K562 (cell line): Measurements from ENCODE around the gene UBE2O. TPM values are rescaled to one million over a fixed set of nuclear protein-coding genes. Genes with fewer than 3 reads are reported as not detected.

ENCODE experiments used
- ADNP ChIP-seq: fragments of 200-800 bp; sonication (Bioruptor generic); IDR thresholded peaks from 2 replicates; pipeline ENCODE4 v1.6.1; 2016; ENCODE audit warnings: missing genetic modification characterization, missing compliant biosample characterization
- ARID4B ChIP-seq: sonication (generic); formaldehyde crosslinking; IDR thresholded peaks from 2 replicates; pipeline ENCODE4 v1.8.0; 2022; ENCODE audit warnings: mild to moderate bottlenecking, missing genetic modification reagents
- BHLHE40 ChIP-seq: IDR thresholded peaks from 2 replicates; pipeline ENCODE4 v1.6.1; 2011; ENCODE audit warnings: low read length, improper control_type of control experiment
- C11orf30 ChIP-seq: fragments of 450-650 bp; IDR thresholded peaks from 2 replicates; pipeline ENCODE4 v1.6.1; 2016; ENCODE audit warnings: low read depth, mild to moderate bottlenecking
- CBFB ChIP-seq: sonication (generic); formaldehyde crosslinking; IDR thresholded peaks from 2 replicates; pipeline ENCODE4 v1.4.0; 2020; ENCODE audit warnings: mild to moderate bottlenecking, missing genetic modification reagents
- CBX3 ChIP-seq, 2 experiments: IDR thresholded peaks; 1 replicate in 1 of 2; 2 replicates in 1 of 2; pipeline ENCODE4 v1.6.1; 2012; ENCODE audit warnings: inconsistent platforms in 2 of 2, low read length in 2 of 2, borderline replicate concordance in 1 of 2, control low read depth in 1 of 2
- GATAD2A ChIP-seq: fragments of 450-650 bp; IDR thresholded peaks from 2 replicates; pipeline ENCODE4 v1.6.1; 2017
- KDM5B ChIP-seq: fragments of 200-600 bp; sonication (generic); IDR thresholded peaks from 2 replicates; pipeline ENCODE4 v1.6.1; 2012; ENCODE audit warnings: low read depth, mild to moderate bottlenecking, moderate library complexity, low read length, control low read depth, inconsistent platforms; ENCODE audit not compliant: insufficient replicate concordance
- LARP7 ChIP-seq: fragments of 450-650 bp; IDR thresholded peaks from 2 replicates; pipeline ENCODE4 v1.6.1; 2016
- MAFF ChIP-seq: IDR thresholded peaks from 2 replicates; pipeline ENCODE4 v1.6.1; 2012; ENCODE audit warnings: low read length, improper control_type of control experiment
- MECOM ChIP-seq: fragments of 250-450 bp; sonication (Bioruptor Pico); IDR thresholded peaks from 2 replicates; pipeline ENCODE4 v1.8.0; 2022; ENCODE audit warnings: inconsistent platforms
- PHF21A ChIP-seq: fragments of 450-650 bp; IDR thresholded peaks from 2 replicates; pipeline ENCODE4 v1.6.1; 2017; ENCODE audit warnings: low read depth, borderline replicate concordance
- PTBP1 ChIP-seq: fragments of 200-400 bp; formaldehyde crosslinking; IDR thresholded peaks from 2 replicates; pipeline ENCODE4 v1.6.1; 2017; ENCODE audit warnings: low read depth, low read length
- RAD51 ChIP-seq: fragments of 450-650 bp; IDR thresholded peaks from 2 replicates; pipeline ENCODE4 v1.7.1; 2016; ENCODE audit warnings: low read depth, mild to moderate bottlenecking, borderline replicate concordance
- RBM25 ChIP-seq: fragments of 200-400 bp; formaldehyde crosslinking; IDR thresholded peaks from 2 replicates; pipeline ENCODE4 v1.6.1; 2018; ENCODE audit warnings: low read length, low read depth, moderate library complexity; ENCODE audit not compliant: severe bottlenecking
- SMC3 ChIP-seq: conservative IDR thresholded peaks from 2 replicates; pipeline ENCODE4 v1.6.1; 2011; ENCODE audit warnings: low read depth, low read length, improper control_type of control experiment; ENCODE audit not compliant: insufficient read depth
- TAL1 ChIP-seq: fragments of 450-650 bp; IDR thresholded peaks from 2 replicates; pipeline ENCODE4 v1.6.1; 2016; ENCODE audit warnings: mild to moderate bottlenecking
- TCF7L2 ChIP-seq: fragments of 150-350 bp; IDR thresholded peaks from 2 replicates; pipeline ENCODE4 v1.6.1; 2016; ENCODE audit warnings: low read depth, mild to moderate bottlenecking, low read length, moderate library complexity
- VEZF1 ChIP-seq: fragments of 200-800 bp; sonication (Bioruptor generic); IDR thresholded peaks from 2 replicates; pipeline ENCODE4 v1.6.1; 2017; ENCODE audit warnings: missing genetic modification characterization, missing compliant biosample characterization
- ZBTB5 ChIP-seq: fragments of 450-650 bp; IDR thresholded peaks from 2 replicates; pipeline ENCODE4 v1.6.1; 2017; ENCODE audit warnings: antibody characterized with exemption
- ZNF217 ChIP-seq: sonication (generic); formaldehyde crosslinking; IDR thresholded peaks from 2 replicates; pipeline ENCODE4 v1.8.0; 2022; ENCODE audit warnings: mild to moderate bottlenecking, missing genetic modification reagents
- ZNF316 ChIP-seq: fragments of 450-650 bp; IDR thresholded peaks from 2 replicates; pipeline ENCODE4 v1.6.1; 2016
- ZNF551 ChIP-seq: fragments of 250-450 bp; sonication (Bioruptor Pico); IDR thresholded peaks from 2 replicates; pipeline ENCODE4 v1.5.0; 2021; ENCODE audit warnings: mild to moderate bottlenecking, moderate library complexity
- ZNF644 ChIP-seq: fragments of 200-800 bp; sonication (Bioruptor generic); IDR thresholded peaks from 2 replicates; pipeline ENCODE4 v1.6.1; 2016; ENCODE audit warnings: low read depth, missing genetic modification characterization, missing compliant biosample characterization
- polyA plus RNA-seq, 8 experiments: library from polyadenylated mRNA; depleted of rRNA in 4 of 8; stranded (reverse) in 5 of 8; unstranded in 3 of 8; fragments of >200 nt; fragmentation: Nextera tagmentation in 2 of 8; fragmentation: Illumina TruSeq in 1 of 8; extraction: Ambion mirVana in 2 of 8; extraction: Trizol in 1 of 8; gene quantifications; 2 replicates each; pipeline versions ENCODE4 v1.2.1 to v1.2.3, GENCODE V29; 2011 to 2014; ENCODE audit warnings: inconsistent platforms in 1 of 8, missing spikeins in 1 of 8
- total RNA-seq, 7 experiments: library from RNA; depleted of rRNA in 6 of 7; stranded (reverse); fragments of >200 nt in 6 of 7; fragmentation: Illumina TruSeq in 2 of 7; extraction: Trizol in 2 of 7; gene quantifications; 2 replicates each; pipeline versions ENCODE4 v1.2.1 to v1.2.3, GENCODE V29; 2011 to 2021; ENCODE audit warnings: low replicate concordance in 1 of 7

The UBE2O gene
- total and polyA plus RNA-seq, 9 of the 15 experiments (the other 6 are each of a cell fraction or from before 2014, with no cell fraction given): 1.6 to 39.7 (median 13.3) TPM

GRCh38 chr17:76440751-76441362, 12.1 kb downstream of the UBE2O start (continued):
- TF ChIP-seq CBFB (CRISPR knock-in tag) (no peak), ZNF316 (peak; percentile 94), PHF21A (no peak), TCF7L2 (no peak), GATAD2A (no peak), RAD51 (no peak), KDM5B (no peak), SMC3 (no peak), RBM25 (no peak), TAL1 (peak; percentile 36; the same call in 1 of the 2 replicates), CBX3 (IDR thresholded peaks at IDR 0.05; ENCODE audit: borderline replicate concordance in 1 of 2, low read length in 2 of 2) (no peak), LARP7 (no peak), ZBTB5 (no peak), ZNF644 (tag) (no peak), ZNF217 (CRISPR knock-in tag) (no peak), BHLHE40 (no peak), VEZF1 (CRISPR knock-in tag) (no peak), PTBP1 (no peak), ZNF551 (CRISPR knock-in tag) (no peak), MECOM (CRISPR knock-in tag) (no peak), MAFF (peak; percentile 64; the same call in 1 of the 2 replicates), ADNP (tag) (no peak), ARID4B (CRISPR knock-in tag) (no peak), C11orf30 (peak; percentile 88)
